ENCODE measurements around the gene MRPL16.
"Not testable (repeated sequence)": the region's sequence is repeated elsewhere in the genome, so short reads cannot be mapped to it uniquely, and the experiment has no call there.

The MRPL16 gene

GRCh38 chr11:59829358-59829757 is 18.8 kb upstream of the MRPL16 start:
- Mint-ChIP-seq H3K27ac (no peak overlapping the region), H3K4me3 (no peak overlapping the region), H3K36me3 (no peaks in the 10 kb centered on the region), H3K9me3 (no peaks in the 10 kb centered on the region), H3K4me1 (no peaks in the 10 kb centered on the region), H3K27me3 (peaks cover 18% of the 10 kb centered on the region)
- ATAC-seq, result no peak

- Mint-ChIP-seq H3K36me3 (no peaks in the 10 kb centered on the region), H3K9me3 (no peaks in the 10 kb centered on the region), H3K27ac (no peak overlapping the region), H3K4me3 (no peak overlapping the region), H3K27me3 (peaks cover 16% of the 10 kb centered on the region), H3K4me1 (peaks cover 7% of the 10 kb centered on the region)
- peak; percentile 59 for ATAC-seq
Measured at GRCh38 chr11:59822989-59823566, 12.5 kb upstream of the MRPL16 start.

GRCh38 chr11:59818572-59818971 is 8.0 kb upstream of the MRPL16 start:
- no peak for ATAC-seq
- H3K9me3 Mint-ChIP-seq, result no peaks in the 10 kb centered on the region
- H3K4me1 Mint-ChIP-seq, result peaks cover 15% of the 10 kb centered on the region
- H3K27me3 Mint-ChIP-seq, result peaks cover 8% of the 10 kb centered on the region
- H3K27ac Mint-ChIP-seq, result no peak overlapping the region
- H3K4me3 Mint-ChIP-seq, result no peak overlapping the region
- no peaks in the 10 kb centered on the region for H3K36me3 Mint-ChIP-seq

GRCh38 chr11:59816434-59816833 is 5.9 kb upstream of the MRPL16 start:
- not testable (repeated sequence) for H3K4me1 Mint-ChIP-seq, H3K36me3 Mint-ChIP-seq, H3K9me3 Mint-ChIP-seq, H3K27ac Mint-ChIP-seq, H3K27me3 Mint-ChIP-seq, ATAC-seq, H3K4me3 Mint-ChIP-seq

- ATAC-seq, result no peak
- Mint-ChIP-seq H3K27me3 (peaks cover 8% of the 10 kb centered on the region), H3K4me1 (peaks cover 15% of the 10 kb centered on the region), H3K9me3 (peaks cover 3% of the 10 kb centered on the region), H3K4me3 (no peak overlapping the region), H3K36me3 (no peaks in the 10 kb centered on the region), H3K27ac (no peak overlapping the region)
Measured at GRCh38 chr11:59815754-59816153, 5.2 kb upstream of the MRPL16 start.

GRCh38 chr11:59814021-59814420 is 3.4 kb upstream of the MRPL16 start:
- no peak for ATAC-seq
- peaks cover 3% of the 10 kb centered on the region for H3K9me3 Mint-ChIP-seq
- peaks cover 29% of the 10 kb centered on the region for H3K4me1 Mint-ChIP-seq
- no peaks in the 10 kb centered on the region for H3K36me3 Mint-ChIP-seq
- H3K27ac Mint-ChIP-seq, result no peak overlapping the region
- H3K4me3 Mint-ChIP-seq, result no peak overlapping the region
- H3K27me3 Mint-ChIP-seq, result peaks cover 8% of the 10 kb centered on the region

- H3K4me3 Mint-ChIP-seq, result no peak overlapping the region
- no peak for ATAC-seq
- H3K27me3 Mint-ChIP-seq, result peaks cover 8% of the 10 kb centered on the region
- H3K27ac Mint-ChIP-seq, result no peak overlapping the region
- H3K4me1 Mint-ChIP-seq, result peaks cover 29% of the 10 kb centered on the region
- no peaks in the 10 kb centered on the region for H3K36me3 Mint-ChIP-seq
- H3K9me3 Mint-ChIP-seq, result peaks cover 3% of the 10 kb centered on the region
Measured at GRCh38 chr11:59813364-59813763, 2.8 kb upstream of the MRPL16 start.

- peaks cover 8% of the 10 kb centered on the region for H3K27me3 Mint-ChIP-seq
- H3K4me3 Mint-ChIP-seq, result no peak overlapping the region
- peaks cover 3% of the 10 kb centered on the region for H3K9me3 Mint-ChIP-seq
- no peak for ATAC-seq
- H3K36me3 Mint-ChIP-seq, result peaks cover under 1% of the 10 kb centered on the region
- H3K27ac Mint-ChIP-seq, result no peak overlapping the region
- peaks cover 29% of the 10 kb centered on the region for H3K4me1 Mint-ChIP-seq
Measured at GRCh38 chr11:59812220-59812619, 1.6 kb upstream of the MRPL16 start.

GRCh38 chr11:59810911-59811259 is 307 bp upstream of the MRPL16 start:
- peaks cover 8% of the 10 kb centered on the region for H3K27me3 Mint-ChIP-seq

GRCh38 chr11:59807047-59807610 is 3.4 kb downstream of the MRPL16 start:
- H3K9me3 Mint-ChIP-seq, result peaks cover 3% of the 10 kb centered on the region
- no peak overlapping the region for H3K27ac Mint-ChIP-seq
- no peaks in the 10 kb centered on the region for H3K27me3 Mint-ChIP-seq
- H3K36me3 Mint-ChIP-seq, result peaks cover 12% of the 10 kb centered on the region
- H3K4me1 Mint-ChIP-seq, result peaks cover 20% of the 10 kb centered on the region
- no peak overlapping the region for H3K4me3 Mint-ChIP-seq
- no peak for ATAC-seq

More at GRCh38 chr11:59810911-59811259, 307 bp upstream of the MRPL16 start:
- H3K27ac Mint-ChIP-seq, result peak overlapping the region; percentile 91
- ATAC-seq, result no peak
- H3K9me3 Mint-ChIP-seq, result peaks cover 3% of the 10 kb centered on the region
- peak overlapping the region; percentile 92 for H3K4me3 Mint-ChIP-seq
- H3K4me1 Mint-ChIP-seq, result peaks cover 20% of the 10 kb centered on the region
- H3K36me3 Mint-ChIP-seq, result peaks cover 12% of the 10 kb centered on the region

- H3K36me3 Mint-ChIP-seq, result peaks cover 12% of the 10 kb centered on the region
- no peak for ATAC-seq
- H3K4me3 Mint-ChIP-seq, result no peak overlapping the region
Measured at GRCh38 chr11:59804061-59804460, 6.5 kb downstream of the MRPL16 start.

GRCh38 chr11:59802639-59803176 is 7.9 kb downstream of the MRPL16 start:
- Mint-ChIP-seq H3K27ac (no peak overlapping the region), H3K4me1 (no peaks in the 10 kb centered on the region), H3K27me3 (no peaks in the 10 kb centered on the region), H3K4me3 (no peak overlapping the region), H3K36me3 (peaks cover 14% of the 10 kb centered on the region), H3K9me3 (no peaks in the 10 kb centered on the region)
- ATAC-seq, result no peak

More at GRCh38 chr11:59804061-59804460, 6.5 kb downstream of the MRPL16 start:
- Mint-ChIP-seq H3K27me3 (no peaks in the 10 kb centered on the region), H3K27ac (no peak overlapping the region), H3K4me1 (no peaks in the 10 kb centered on the region), H3K9me3 (no peaks in the 10 kb centered on the region)

- no peaks in the 10 kb centered on the region for H3K4me1 Mint-ChIP-seq
- H3K9me3 Mint-ChIP-seq, result no peaks in the 10 kb centered on the region
- no peak overlapping the region for H3K27ac Mint-ChIP-seq
- H3K4me3 Mint-ChIP-seq, result no peak overlapping the region
- no peak for ATAC-seq
- H3K27me3 Mint-ChIP-seq, result no peaks in the 10 kb centered on the region
- peaks cover 18% of the 10 kb centered on the region for H3K36me3 Mint-ChIP-seq
Measured at GRCh38 chr11:59801981-59802638, 8.5 kb downstream of the MRPL16 start.

- ATAC-seq, result no peak
- no peaks in the 10 kb centered on the region for H3K9me3 Mint-ChIP-seq
Measured at GRCh38 chr11:59801160-59801706, 9.3 kb downstream of the MRPL16 start.

GRCh38 chr11:59800390-59801025 is 10.1 kb downstream of the MRPL16 start:
- Mint-ChIP-seq H3K27me3 (no peaks in the 10 kb centered on the region), H3K27ac (no peak overlapping the region), H3K9me3 (no peaks in the 10 kb centered on the region), H3K4me3 (no peak overlapping the region), H3K4me1 (no peaks in the 10 kb centered on the region), H3K36me3 (peaks cover 23% of the 10 kb centered on the region)
- ATAC-seq, result no peak

More at GRCh38 chr11:59801160-59801706, 9.3 kb downstream of the MRPL16 start:
- Mint-ChIP-seq H3K36me3 (peaks cover 17% of the 10 kb centered on the region), H3K4me1 (no peaks in the 10 kb centered on the region), H3K27me3 (no peaks in the 10 kb centered on the region), H3K27ac (no peak overlapping the region), H3K4me3 (no peak overlapping the region)
